Forelimb muscle (tissue), 1 donor: ENCODE data around the gene DLG5. TPM values are rescaled to one million over a fixed set of nuclear protein-coding genes. Genes with fewer than 3 reads are reported as not detected.

Source experiments
- DNase-seq: peaks from one replicate; pipeline ENCODE4 v3.0.0-alpha.2; 2013; ENCODE audit warnings: low read depth
- polyA plus RNA-seq: library from polyadenylated mRNA; unstranded; fragments of 120-200 nt; gene quantifications from one replicate; pipeline ENCODE4 v1.2.1, GENCODE V29; 2013; ENCODE audit not compliant: insufficient read length

Gene DLG5
- polyA plus RNA-seq, 1 donor: 20.6 TPM

GRCh38 chr10:77912576-77912975 lies 14.0 kb downstream of the DLG5 start:
- DNase-seq: no peak

- DNase-seq: no peak
These were observed 14.9 kb downstream of the DLG5 start for GRCh38 chr10:77911535-77912123.

- DNase-seq: no peak
These were observed 15.9 kb downstream of the DLG5 start for GRCh38 chr10:77910524-77911145.

- DNase-seq: no peak
These were observed 16.7 kb downstream of the DLG5 start for GRCh38 chr10:77909749-77910375.

DNA sequence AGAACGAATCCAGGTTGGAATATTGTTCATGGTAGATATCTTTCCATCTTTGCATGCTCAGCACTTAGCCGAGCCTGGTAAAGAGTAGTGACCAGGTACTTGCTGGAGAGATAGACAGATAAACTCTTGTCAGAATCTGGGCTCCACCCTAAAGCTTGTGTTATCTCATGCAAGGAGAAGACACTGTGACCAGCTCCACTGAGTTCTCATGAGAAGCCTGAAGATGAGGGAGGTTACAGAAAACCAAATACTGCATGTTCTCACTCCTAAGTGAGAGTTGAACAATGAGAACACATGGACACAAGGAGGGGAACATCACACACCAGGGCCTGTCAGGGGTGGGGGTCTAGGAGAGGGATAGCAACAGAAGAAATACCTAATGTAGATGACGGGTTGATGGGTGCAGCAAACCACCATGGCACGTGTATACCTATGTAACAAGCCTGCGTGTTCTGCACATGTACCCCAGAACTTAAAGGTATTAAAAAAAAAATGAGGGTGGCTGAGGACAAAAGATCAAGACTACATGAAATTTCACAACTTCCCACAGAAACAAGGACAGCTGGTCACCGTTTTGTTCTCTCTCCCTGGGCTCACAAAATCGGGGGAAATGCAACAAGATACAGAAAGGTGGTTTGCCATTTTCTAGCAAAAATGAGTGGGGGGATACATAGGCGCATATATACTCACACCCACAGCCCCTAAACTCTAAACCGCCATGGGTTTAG lies 17.4 kb downstream of the DLG5 start:
- no peak for DNase-seq

DNA sequence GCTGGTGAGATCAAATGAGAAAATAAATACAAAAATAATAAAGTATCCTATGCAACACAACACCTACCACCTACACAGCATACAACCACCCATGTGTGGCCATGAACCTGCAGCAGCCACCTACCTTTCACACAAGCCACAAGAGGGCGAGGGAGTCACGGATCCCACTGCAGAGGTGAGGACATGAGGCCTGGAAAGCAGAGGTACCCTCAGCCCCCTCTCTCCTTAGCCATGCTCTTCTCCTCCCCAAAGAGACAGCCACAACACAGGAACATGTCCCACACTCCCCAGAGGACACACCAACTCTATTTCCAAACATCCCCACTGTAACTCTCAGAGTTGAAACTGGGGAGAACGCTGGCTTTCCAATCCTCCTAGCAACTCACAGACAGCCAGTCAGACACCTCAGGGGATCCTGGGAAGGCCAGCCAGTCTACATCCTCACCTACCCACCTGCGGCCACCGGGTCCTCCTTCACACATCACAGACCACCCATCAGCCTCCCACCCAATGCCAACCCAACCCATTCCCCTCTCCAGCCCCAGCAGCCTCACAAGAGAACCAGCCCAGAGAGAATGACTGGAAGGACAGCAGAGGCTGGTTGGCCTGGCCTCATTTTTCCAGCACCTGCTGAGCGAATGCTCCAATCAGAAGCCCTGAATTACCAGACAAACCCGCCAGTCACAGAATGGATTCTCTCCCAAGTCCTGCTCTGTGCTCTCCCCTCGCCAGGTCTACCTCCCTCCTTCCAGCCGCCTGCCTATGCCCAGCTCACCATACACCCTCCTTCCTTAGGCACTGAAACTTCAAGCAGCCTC lies 18.4 kb downstream of the DLG5 start:
- no peak for DNase-seq

DNA sequence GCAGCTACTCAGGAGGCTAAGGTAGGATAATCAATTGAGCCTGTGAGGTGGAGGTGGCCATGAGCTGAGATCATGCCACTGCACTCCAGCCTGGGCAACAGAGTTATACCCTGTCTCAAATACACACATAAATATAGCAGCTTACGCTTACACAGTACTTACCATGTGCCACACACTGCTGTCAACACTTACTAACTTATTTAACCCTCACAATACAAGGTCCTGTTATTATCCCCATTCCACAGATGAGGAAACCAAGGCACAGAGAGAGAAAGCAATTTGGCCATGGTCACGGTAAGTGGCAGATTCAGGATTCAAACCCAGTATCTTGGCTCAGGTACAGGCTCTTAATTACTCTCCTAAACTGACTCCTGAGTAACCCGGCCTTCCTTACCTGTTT lies 19.1 kb downstream of the DLG5 start:
- DNase-seq: no peak

DNA sequence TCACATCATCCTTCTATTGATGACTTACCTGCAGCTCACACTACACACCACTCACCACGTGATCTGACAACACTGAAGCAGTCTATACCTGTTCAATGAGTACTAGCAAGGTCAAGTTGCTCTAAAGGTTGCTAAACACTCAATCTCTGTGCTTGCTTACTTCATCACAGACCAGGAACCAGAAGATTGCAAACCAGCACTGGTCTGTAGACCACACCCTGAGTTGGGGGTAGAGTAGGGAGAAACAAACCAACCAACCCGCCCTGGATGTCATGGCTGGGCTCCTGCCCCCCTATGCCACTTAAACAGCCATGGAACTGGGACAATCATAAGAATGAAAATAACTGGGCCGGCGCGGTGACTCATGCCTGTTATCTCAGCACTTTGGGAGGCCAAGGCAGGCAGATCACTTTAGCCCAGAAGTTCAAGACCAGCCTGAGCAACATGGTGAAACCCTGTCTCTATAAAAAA lies 19.6 kb downstream of the DLG5 start:
- no peak for DNase-seq

DNA sequence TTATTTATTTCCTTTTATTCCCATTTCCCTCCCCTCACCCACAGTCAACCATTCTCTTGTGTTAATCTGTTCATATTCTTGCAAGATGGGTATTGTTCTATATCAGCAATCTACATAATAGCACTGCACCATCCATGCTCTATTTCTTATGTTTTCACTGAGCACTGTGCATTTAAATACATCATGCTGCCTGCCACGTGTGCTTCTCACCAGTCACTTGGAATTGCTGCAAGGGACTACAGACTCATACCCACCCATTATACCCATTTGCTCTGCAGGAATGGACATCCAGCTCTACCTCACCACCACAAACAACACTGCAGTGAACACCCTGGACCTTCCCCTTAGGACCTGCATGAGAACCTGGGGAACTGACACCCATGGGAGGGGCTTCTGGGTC lies 20.8 kb downstream of the DLG5 start:
- DNase-seq: no peak

DNA sequence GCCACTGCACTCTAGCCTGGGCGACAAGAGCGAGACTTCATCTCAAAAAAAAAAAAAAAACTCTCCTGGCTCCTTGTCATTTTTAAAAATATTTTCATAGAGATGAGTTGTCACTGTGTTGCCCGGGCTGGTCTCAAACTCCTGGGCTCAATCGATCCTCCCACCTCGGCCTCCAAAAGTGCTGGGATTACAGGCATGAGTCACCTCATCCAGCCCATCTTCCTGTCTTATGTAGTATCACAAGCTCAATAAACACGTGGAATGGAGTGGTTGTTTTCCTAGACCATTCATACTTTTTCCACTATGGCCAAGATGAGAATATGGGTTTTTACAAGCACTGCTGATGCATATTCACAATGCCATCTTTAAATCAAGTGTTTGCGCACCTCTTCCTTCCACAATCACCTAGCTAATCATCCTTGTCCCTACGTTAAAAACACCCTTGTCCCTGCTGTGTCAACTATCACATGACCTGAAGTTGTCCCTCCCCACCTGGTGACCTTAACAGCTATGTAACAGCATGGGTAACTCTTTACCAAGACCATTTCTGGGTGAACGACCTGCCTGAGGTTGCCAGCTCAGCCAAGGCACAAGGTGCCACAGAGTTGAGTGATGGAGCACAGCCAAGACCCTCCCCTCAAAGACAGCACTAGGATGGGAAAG lies 21.3 kb downstream of the DLG5 start:
- no peak for DNase-seq

- DNase-seq: no peak
These were observed 22.3 kb downstream of the DLG5 start for GRCh38 chr10:77904100-77904840.

GRCh38 chr10:77902159-77902558 lies 24.4 kb downstream of the DLG5 start:
- no peak for DNase-seq

- DNase-seq: no peak
These were observed 24.8 kb downstream of the DLG5 start for GRCh38 chr10:77901743-77902142.

- DNase-seq: no peak
These were observed 26.9 kb downstream of the DLG5 start for GRCh38 chr10:77899690-77900089.

- DNase-seq: no peak
These were observed 27.5 kb downstream of the DLG5 start for GRCh38 chr10:77899080-77899477.

- no peak for DNase-seq
These were observed 28.1 kb downstream of the DLG5 start for GRCh38 chr10:77898323-77899079.

GRCh38 chr10:77896058-77896457 lies 30.5 kb downstream of the DLG5 start:
- DNase-seq: no peak

DNA sequence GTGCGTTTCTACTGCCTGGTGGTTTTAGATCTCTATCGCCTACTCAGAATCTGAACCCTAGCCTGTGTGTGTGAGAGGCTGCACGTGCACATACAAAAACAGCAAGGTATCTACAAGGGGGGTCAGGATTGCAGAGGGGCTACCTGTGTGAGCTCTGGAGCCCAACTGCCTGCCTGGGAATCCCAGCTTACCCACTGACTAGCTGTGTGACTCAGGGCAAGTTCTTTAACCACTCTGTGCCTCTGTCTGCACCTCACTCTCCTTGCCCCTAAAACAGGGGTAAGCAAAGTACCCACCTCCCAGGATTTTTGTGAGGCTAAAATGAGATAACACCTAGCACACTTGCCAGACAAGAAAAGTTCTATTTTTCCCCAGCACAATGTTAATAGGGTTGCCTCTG lies 32.5 kb downstream of the DLG5 start:
- DNase-seq: no peak

DNA sequence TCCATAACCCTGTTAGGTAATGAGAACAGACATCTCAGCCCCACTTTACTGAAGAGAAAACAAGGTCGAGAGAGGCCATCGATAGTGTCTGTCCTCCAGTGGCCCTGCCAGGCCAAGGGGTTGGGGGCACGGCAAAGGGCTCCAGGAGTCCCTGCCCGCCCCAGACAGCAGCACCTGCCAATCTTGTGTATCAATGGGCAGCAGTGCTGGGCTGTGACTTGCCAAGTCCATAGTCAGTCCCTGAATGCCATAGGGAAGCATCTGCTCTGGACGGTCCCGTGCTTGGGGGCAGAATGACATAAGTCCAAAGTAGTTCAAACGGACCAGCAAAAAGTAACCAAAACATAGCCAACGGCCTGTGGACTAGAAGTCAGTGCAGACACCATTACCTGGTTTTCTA lies 33.2 kb downstream of the DLG5 start:
- DNase-seq: no peak

GRCh38 chr10:77892761-77893160 lies 33.8 kb downstream of the DLG5 start:
- no peak for DNase-seq
